GM21381 (cell line): ENCODE measurements around the gene ZNF532.

Source experiments
- ATAC-seq: cut with Tn5 transposase; IDR thresholded peaks from one replicate; pipeline ENCODE4 v1.9.1; 2021; ENCODE audit warnings: mild to moderate bottlenecking, moderate library complexity; ENCODE audit not compliant: unreplicated experiment

The ZNF532 gene

GRCh38 chr18:58937071-58937886 lies 72.6 kb downstream of the ZNF532 start:
- ATAC-seq: no peak

GRCh38 chr18:58937887-58938267 lies 73.2 kb downstream of the ZNF532 start:
- ATAC-seq: no peak

- no peak for ATAC-seq
These were observed 76.9 kb downstream of the ZNF532 start for GRCh38 chr18:58941426-58942099.

- ATAC-seq: no peak
These were observed 79.2 kb downstream of the ZNF532 start for GRCh38 chr18:58943896-58944295.

GRCh38 chr18:58947136-58947732 lies 82.6 kb downstream of the ZNF532 start:
- peak; percentile 47 for ATAC-seq

GRCh38 chr18:58949031-58949430 lies 84.4 kb downstream of the ZNF532 start:
- ATAC-seq: no peak

- no peak for ATAC-seq
These were observed 87.5 kb downstream of the ZNF532 start for GRCh38 chr18:58951986-58952702.

GRCh38 chr18:58952858-58953257 lies 88.2 kb downstream of the ZNF532 start:
- ATAC-seq: no peak

GRCh38 chr18:58953627-58954026 lies 89.0 kb downstream of the ZNF532 start:
- no peak for ATAC-seq

- ATAC-seq: no peak
These were observed 90.3 kb downstream of the ZNF532 start for GRCh38 chr18:58955001-58955400.

- no peak for ATAC-seq
These were observed 91.1 kb downstream of the ZNF532 start for GRCh38 chr18:58955738-58956137.

- no peak for ATAC-seq
These were observed 94.0 kb downstream of the ZNF532 start for GRCh38 chr18:58958628-58959027.

- no peak for ATAC-seq
These were observed 95.8 kb downstream of the ZNF532 start for GRCh38 chr18:58960508-58960907.

GRCh38 chr18:58960946-58961722 lies 96.5 kb downstream of the ZNF532 start:
- ATAC-seq: no peak

- ATAC-seq: no peak
These were observed 97.7 kb downstream of the ZNF532 start for GRCh38 chr18:58962336-58962735.

- no peak for ATAC-seq
These were observed 100.8 kb downstream of the ZNF532 start for GRCh38 chr18:58965291-58966004.

GRCh38 chr18:58966005-58966677 lies 101.5 kb downstream of the ZNF532 start:
- no peak for ATAC-seq

- ATAC-seq: no peak
These were observed 102.0 kb downstream of the ZNF532 start for GRCh38 chr18:58966704-58967103.

- no peak for ATAC-seq
These were observed 103.1 kb downstream of the ZNF532 start for GRCh38 chr18:58967751-58968254.
